HG03575 (cell line): ENCODE data around the gene LAMB3.

Source experiments
- ATAC-seq: cut with Tn5 transposase; IDR thresholded peaks from one replicate; pipeline ENCODE4 v1.9.1; 2021; ENCODE audit not compliant: unreplicated experiment, insufficient number of reproducible peaks, low FRiP score; ENCODE audit errors: extremely low read depth

The LAMB3 gene

GRCh38 chr1:209584231-209584672 lies 68.0 kb downstream of the LAMB3 start:
- no peak for ATAC-seq

DNA sequence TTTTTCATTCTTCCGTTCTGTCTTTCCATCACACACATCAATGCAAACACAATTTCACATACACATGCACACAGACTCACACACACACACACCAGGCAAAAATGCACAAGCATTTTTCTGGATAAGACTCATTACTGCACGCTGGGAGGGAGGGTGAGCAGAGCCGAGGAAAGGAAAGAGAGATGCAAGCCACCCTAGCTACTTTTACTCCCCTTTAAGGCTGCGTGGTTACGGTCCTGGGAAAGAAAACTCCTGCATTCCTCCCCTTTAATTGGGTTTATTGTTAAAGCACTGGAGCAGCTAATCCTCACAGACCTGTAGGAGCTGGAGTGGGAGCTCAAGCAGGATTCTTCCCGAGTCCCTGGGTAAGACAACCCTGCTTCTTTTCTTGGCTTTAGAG lies 68.8 kb downstream of the LAMB3 start, which contains the start of gene CAMK1G:
Gene CAMK1G, plus strand, starts transcription at position 307 of the 400 bp plus-strand sequence. CDS start 11,270 bp downstream, outside the sequence.
- no peak for ATAC-seq

DNA sequence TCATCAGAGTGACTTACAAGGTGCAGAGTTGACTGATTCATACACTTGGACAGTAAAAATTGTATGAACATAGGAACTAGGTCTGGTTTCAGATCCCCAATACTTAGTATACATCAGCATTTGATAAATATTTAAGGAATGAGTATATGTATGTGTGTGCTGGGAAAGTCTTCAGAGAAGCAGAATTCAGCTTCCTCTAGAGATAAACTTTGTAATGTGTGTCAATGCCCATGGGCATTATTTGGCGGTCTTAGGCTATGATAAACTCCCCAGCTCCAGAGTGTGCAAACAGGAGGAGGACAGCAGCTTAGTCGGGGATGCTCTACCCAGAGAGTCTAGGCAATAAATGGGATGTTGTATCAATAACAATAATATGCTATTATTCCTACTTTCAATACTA lies 71.6 kb downstream of the LAMB3 start:
- no peak for ATAC-seq

DNA sequence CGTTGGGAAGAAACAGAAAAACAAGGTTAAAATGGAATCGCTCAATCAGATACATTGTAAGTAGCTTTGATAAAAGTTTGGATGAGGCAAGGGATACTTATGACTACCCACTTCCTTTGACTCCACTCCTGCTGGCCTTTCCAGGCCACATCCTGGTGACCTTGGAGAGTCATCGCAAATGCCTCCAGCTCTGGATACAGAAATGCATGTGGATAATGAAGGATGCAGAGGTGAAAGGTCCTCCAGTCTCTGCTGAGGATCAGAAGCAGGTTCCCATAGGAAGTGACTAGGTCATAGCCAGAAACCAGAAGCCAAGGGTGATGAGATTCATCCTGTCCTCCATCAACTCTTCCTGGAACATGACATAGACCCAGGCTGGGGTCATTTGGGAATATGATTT lies 74.9 kb downstream of the LAMB3 start:
- ATAC-seq, result no peak

GRCh38 chr1:209576392-209577197 lies 75.6 kb downstream of the LAMB3 start:
- no peak for ATAC-seq

- no peak for ATAC-seq
Measured at GRCh38 chr1:209570743-209571142, 81.5 kb downstream of the LAMB3 start.

DNA sequence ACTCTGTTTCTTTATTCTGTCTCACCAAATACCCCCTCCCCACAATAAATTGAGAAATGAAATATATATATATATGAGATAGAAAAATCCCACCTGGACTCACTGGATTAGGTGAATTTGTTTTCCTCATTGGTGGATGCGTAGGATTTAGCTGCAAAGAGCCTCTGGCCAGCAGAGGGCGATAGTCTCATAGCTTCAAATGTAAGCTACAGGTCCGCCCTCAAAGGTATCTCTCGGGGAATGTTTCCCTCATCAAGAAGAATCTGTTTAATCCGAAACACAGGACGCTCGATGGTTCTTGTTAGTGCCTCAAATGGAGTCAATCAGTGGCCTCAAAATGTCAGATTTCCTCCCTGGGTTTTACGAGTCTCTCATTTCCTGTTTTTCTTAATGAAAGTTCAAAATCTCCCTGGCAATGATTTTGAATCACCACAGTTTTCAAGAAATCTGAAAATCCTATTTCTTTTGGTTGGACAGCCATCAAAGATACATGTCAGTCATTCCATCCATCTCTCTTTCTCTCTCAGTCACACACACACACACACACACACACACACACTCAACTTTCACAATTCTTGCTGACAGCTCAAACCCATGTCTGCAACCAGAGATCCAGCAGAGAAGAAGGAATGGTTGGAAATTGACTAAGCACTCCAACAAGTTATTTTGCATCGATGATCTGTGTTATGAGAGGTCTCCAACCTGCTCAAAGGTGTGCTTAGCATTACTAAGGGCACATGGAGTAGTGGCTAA lies 82.6 kb downstream of the LAMB3 start:
- no peak for ATAC-seq

- no peak for ATAC-seq
Measured at GRCh38 chr1:209567698-209568175, 84.5 kb downstream of the LAMB3 start.

GRCh38 chr1:209565759-209566678 lies 86.2 kb downstream of the LAMB3 start:
- ATAC-seq, result peak; percentile 66
